ENCODE measurements around the gene OR13C5. TPM values are rescaled to one million over a fixed set of nuclear protein-coding genes. Genes with fewer than 3 reads are reported as not detected.
"Not testable (repeated sequence)": the region's sequence is repeated elsewhere in the genome, so short reads cannot be mapped to it uniquely, and the experiment has no call there.

Gene OR13C5
- total and polyA plus RNA-seq, 10 donors = 0.70 TPM; not detected in 9

- intact Hi-C loops (cut with DNase I; ENCODE audit: low total_unique reads) = loop anchor here (10.0 kb wide), 1 partner anchor 63 kb away; no protein-coding TSS in a partner anchor
- Histone ChIP-seq H3K36me3 (no peaks in the 10 kb centered on the region), H3K27me3 (replicated peaks in 1 of 7) (no peaks in the 10 kb centered on the region), H3K4me1 (no peaks in the 10 kb centered on the region), H3K9me3 (peaks cover 0 to 7% (median 5%) of the 10 kb centered on the region in 8 donors), H3K4me3 (no peak overlapping the region), H3K27ac (no peak overlapping the region)
- TF ChIP-seq CTCF (IDR thresholded peaks at IDR 0.05 in 8 of 11, conservative IDR thresholded peaks at IDR 0.05 in 3 of 11) (no peak), POLR2AphosphoS5 (IDR thresholded peaks at IDR 0.05) (no peak), POLR2A (IDR thresholded peaks at IDR 0.05) (no peak)
- no peak for DNase-seq
Observed at GRCh38 chr9:104617418-104617817, 18.2 kb upstream of the OR13C5 start.

- H3K27ac ChIP-seq = no peak overlapping the region
- H3K27me3 ChIP-seq (replicated peaks in 1 of 7) = no peaks in the 10 kb centered on the region
- H3K4me1 ChIP-seq = no peaks in the 10 kb centered on the region
- H3K4me3 ChIP-seq = no peak overlapping the region
- intact Hi-C loops (cut with DNase I; ENCODE audit: low total_unique reads) = loop anchor here (10.0 kb wide), 1 partner anchor 56 kb away; no protein-coding TSS in a partner anchor
- DNase-seq = no peak
- WGBS, 5 donors = 79 to 95% (median 87%) methylated on average over 2 of the region's 2 CpGs
- peaks cover 0 to 7% (median 5%) of the 10 kb centered on the region in 8 donors for H3K9me3 ChIP-seq
- H3K36me3 ChIP-seq = no peaks in the 10 kb centered on the region
- TF ChIP-seq POLR2A (IDR thresholded peaks at IDR 0.05) = no peak
Observed at GRCh38 chr9:104611213-104611612, 12.0 kb upstream of the OR13C5 start.

GRCh38 chr9:104608336-104608735, 9.1 kb upstream of the OR13C5 start:
- WGBS, 5 donors = 47 to 56% (median 51%) methylated on average over 1 of the region's 1 CpG
- intact Hi-C loops (cut with DNase I; ENCODE audit: low total_unique reads) = no loop called here
- TF ChIP-seq POLR2A (IDR thresholded peaks at IDR 0.05) (no peak), POLR2AphosphoS5 (IDR thresholded peaks at IDR 0.05) (no peak), CTCF (IDR thresholded peaks at IDR 0.05 in 8 of 11, conservative IDR thresholded peaks at IDR 0.05 in 3 of 11) (no peak)

GRCh38 chr9:104606152-104606551, 6.9 kb upstream of the OR13C5 start:
- TF ChIP-seq POLR2AphosphoS5 (IDR thresholded peaks at IDR 0.05) = no peak
- TF ChIP-seq POLR2A (IDR thresholded peaks at IDR 0.05) = no peak
- TF ChIP-seq CTCF (IDR thresholded peaks at IDR 0.05 in 8 of 11, conservative IDR thresholded peaks at IDR 0.05 in 3 of 11) = no peak
- no peak overlapping the region for H3K27ac ChIP-seq
- intact Hi-C loops (cut with DNase I; ENCODE audit: low total_unique reads) = no loop called here
- H3K27me3 ChIP-seq (replicated peaks in 1 of 7) = no peaks in the 10 kb centered on the region
- WGBS, 5 donors = 85 to 95% (median 95%) methylated on average over 2 of the region's 2 CpGs
- H3K36me3 ChIP-seq = no peaks in the 10 kb centered on the region
- H3K4me3 ChIP-seq = no peak overlapping the region
- H3K9me3 ChIP-seq = no peaks in the 10 kb centered on the region
- no peak for DNase-seq
- no peaks in the 10 kb centered on the region for H3K4me1 ChIP-seq

More at GRCh38 chr9:104608336-104608735, 9.1 kb upstream of the OR13C5 start:
- Histone ChIP-seq H3K36me3 (no peaks in the 10 kb centered on the region), H3K9me3 (no peaks in the 10 kb centered on the region), H3K27ac (no peak overlapping the region), H3K4me1 (no peaks in the 10 kb centered on the region), H3K27me3 (replicated peaks in 1 of 7) (no peaks in the 10 kb centered on the region), H3K4me3 (no peak overlapping the region)
- no peak for DNase-seq

- intact Hi-C loops (cut with DNase I; ENCODE audit: low total_unique reads) = not testable (repeated sequence)
Observed at GRCh38 chr9:104605527-104605926, 6.3 kb upstream of the OR13C5 start, which contains the start of gene OR13C2. OR13C2 (minus strand) TSS chr9:104605627; CDS start chr9:104605627, 0 bp downstream.

More at GRCh38 chr9:104605527-104605926, 6.3 kb upstream of the OR13C5 start, which contains the start of gene OR13C2:
- not testable (repeated sequence) for H3K9me3 ChIP-seq; H3K36me3 ChIP-seq; H3K4me3 ChIP-seq; H3K27ac ChIP-seq; DNase-seq; H3K27me3 ChIP-seq (replicated peaks in 1 of 7); H3K4me1 ChIP-seq
- 55 to 74% (median 58%) methylated on average over 1 of the region's 1 CpG for WGBS, 5 donors
